ENCODE measurements around the gene STAT6. TPM values are rescaled to one million over a fixed set of nuclear protein-coding genes. Genes with fewer than 3 reads are reported as not detected.

The STAT6 gene
- total and polyA plus RNA-seq, 5 donors = 57.6 to 89.6 (median 82.8) TPM

DNA sequence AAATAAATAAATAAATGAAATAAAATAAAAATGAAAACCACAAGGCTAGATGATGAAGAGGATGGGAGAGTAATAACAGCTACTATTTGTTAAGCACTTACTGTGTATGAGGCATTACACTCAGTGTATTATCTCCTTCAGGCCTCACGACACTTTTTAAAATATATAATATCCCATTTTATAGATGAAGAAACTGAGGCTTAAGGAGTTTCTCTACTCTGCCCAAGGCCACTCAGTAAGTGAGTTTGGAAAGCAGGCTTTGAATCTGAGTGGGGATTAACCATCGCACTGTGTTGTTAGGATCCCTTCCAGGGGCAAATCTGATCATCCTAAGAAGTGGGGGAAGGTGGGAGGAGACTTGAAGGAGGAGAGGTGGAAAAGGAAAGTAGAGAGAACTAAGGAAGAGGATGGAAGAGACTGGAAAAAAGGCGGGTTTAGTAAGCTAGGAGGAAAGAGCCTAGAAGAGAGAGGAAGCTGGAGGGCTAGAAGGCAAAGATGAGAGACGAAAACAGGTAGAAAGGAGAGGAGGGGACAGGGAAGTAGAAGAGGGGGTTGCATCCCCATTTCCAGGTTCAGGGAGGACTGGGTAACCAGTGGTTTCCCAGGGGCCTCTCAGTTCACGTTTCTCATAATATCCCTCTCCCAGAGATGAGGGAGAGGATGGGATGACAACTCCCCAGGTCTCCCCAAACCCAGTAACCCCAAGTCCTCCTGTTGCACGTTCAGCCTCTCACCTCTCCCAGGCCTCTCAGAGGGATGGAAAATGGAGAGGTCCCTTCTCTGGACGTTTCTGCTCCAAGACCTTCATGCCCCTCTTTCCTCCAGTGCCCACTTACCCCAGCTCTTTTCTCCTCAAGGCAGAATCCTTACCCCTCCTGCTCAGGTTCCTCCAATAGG lies 1.7 kb downstream of the STAT6 start:
- peak overlapping the region; percentile 100 for H3K27ac ChIP-seq (ENCODE audit: low read length)
- 54% methylated on average over 7 of the region's 7 CpGs for WGBS
- H3K9me3 ChIP-seq (ENCODE audit: control insufficient read depth, low read length) = no peaks in the 10 kb centered on the region
- H3K27me3 ChIP-seq (ENCODE audit: control insufficient read depth, insufficient read depth) = no peaks in the 10 kb centered on the region
- peak overlapping the region; percentile 56 for H3K4me3 ChIP-seq (ENCODE audit: low read length)
- no peak for ATAC-seq
- intact Hi-C loops (cut with DNase I) = loop anchor here in 1 of 4 donors (10.0 kb wide), 1 partner anchor 95 kb away; the partner anchor contains the start of gene TAC3
- peaks cover 8% of the 10 kb centered on the region for H3K4me1 ChIP-seq (ENCODE audit: control insufficient read depth, insufficient read depth, low read length)
- DNase-seq = no peak

DNA sequence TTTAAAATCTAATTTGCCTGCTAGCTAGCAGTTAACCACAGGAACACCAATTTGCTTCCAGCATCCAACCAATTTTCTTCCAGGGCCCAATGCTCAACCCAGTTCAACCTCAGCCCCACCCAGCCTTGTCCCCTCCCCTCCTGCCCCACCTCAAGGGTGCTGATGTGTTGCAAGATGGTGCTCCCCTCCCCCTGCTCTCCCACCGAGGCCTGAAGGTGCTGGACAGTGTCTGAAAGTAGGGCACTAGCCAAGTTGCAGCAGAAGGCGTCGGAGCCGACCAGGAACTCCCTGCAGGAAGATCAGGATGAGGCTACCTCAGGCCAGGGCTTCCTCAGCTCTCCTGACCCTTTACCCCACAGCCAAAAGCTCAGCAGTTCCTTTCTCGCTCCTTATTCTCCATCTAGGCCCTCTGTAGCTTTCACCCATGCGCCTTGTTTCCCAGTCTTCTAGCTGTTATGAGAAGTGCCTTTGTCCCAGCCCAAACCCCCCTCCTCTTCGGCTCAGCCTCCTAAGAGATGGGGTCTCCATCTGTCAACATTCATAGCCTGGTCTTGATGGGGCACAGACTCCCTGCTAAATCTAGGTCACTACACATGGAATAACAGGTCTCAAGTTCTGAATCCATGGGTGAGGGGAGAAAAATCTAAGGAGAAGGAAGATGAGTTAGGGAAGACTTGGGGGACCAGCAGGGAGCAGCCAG lies 3.6 kb downstream of the STAT6 start:
- 47% methylated on average over 7 of the region's 7 CpGs for WGBS
- Histone ChIP-seq H3K9me3 (ENCODE audit: control insufficient read depth, low read length) (no peaks in the 10 kb centered on the region), H3K27me3 (ENCODE audit: control insufficient read depth, insufficient read depth) (no peaks in the 10 kb centered on the region), H3K27ac (ENCODE audit: low read length) (no peak overlapping the region), H3K4me1 (ENCODE audit: control insufficient read depth, insufficient read depth, low read length) (peaks cover 8% of the 10 kb centered on the region), H3K4me3 (ENCODE audit: low read length) (no peak overlapping the region)
- intact Hi-C loops (cut with DNase I) = no loop called here
- ATAC-seq = no peak
- DNase-seq = peak in 2 of 3 donors; percentile 52 to 56

DNA sequence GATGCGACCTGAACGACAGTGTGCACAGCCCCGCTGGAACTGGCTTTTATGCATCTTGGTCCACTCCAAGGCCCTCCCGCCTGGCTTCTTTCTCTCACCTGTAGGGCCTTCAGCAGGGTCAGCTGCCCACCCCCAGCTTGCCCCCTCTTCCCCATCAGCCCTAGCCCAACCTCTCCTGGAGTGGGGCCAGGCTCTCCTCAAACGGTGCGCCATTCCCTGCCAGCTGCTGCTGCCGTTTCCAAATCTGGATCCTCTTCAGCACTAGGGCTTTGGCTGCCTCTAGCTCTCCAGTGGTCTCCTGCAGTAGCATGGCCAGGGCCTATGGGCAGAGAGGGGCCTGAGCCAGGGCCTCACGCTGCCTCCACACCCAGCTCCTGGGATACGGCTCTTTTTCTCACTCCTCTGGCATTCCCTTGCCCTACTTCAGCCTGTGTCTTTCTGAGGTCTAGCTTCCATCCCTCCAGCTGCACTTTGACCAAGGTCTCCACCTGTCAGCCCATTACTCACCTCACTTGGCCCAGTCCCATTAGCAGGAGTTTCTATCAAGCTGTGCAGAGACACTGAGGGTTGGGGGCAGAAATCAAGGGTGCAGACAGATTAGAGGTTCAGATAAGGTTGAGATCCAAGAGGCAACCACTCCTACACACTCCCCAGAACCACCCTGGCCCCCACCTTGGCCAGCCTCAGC lies 5.0 kb downstream of the STAT6 start:
- DNase-seq (peak in 2 of 3 donors; percentile 57 to 61), ATAC-seq (no peak)
- H3K27ac ChIP-seq (ENCODE audit: low read length) = no peak overlapping the region
- intact Hi-C loops (cut with DNase I) = no loop called here
- WGBS = 72% methylated on average over 9 of the region's 9 CpGs
- no peak overlapping the region for H3K4me3 ChIP-seq (ENCODE audit: low read length)
- H3K27me3 ChIP-seq (ENCODE audit: control insufficient read depth, insufficient read depth) = no peaks in the 10 kb centered on the region
- no peaks in the 10 kb centered on the region for H3K9me3 ChIP-seq (ENCODE audit: control insufficient read depth, low read length)
- H3K4me1 ChIP-seq (ENCODE audit: control insufficient read depth, insufficient read depth, low read length) = peaks cover 8% of the 10 kb centered on the region

DNA sequence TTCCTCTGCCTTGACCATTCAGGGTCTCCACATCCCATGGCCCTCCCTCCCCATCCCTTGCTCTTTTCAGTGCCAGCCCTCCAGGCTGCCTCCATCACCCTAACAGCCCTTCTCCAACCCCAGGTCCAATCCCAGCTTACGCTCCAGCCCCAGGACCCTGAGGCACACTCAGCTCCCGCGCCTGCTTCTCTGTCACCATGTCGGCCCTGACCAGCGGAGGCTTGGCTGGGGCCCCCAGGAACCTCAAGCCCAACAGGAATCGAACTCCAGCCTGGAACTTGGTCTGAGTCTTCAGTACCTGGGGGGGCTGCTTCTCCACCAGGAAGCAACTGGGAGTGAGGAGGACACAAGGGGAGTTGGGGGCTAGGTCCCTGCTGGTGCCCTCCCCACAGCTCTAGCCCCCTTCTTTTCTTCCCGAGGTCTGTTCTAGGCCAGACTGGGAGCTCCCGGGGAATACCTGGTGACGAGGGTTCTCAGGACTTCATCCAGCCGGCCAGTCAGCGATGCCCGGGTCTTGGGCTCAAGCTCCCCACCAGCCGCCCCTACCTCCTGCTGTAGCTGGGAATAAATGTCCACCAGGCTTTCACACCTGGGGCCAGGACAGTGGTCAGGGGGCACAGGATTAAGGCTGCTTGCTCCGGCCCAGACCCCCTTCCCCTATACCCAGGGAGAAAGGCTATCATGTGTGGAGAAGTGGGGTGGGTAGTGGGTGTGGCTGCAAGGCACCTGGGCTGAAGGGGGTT lies 6.0 kb downstream of the STAT6 start:
- no peak for ATAC-seq
- H3K4me1 ChIP-seq (ENCODE audit: control insufficient read depth, insufficient read depth, low read length) = peaks cover 8% of the 10 kb centered on the region
- peak in 2 of 3 donors; percentile 35 to 44 for DNase-seq
- no peaks in the 10 kb centered on the region for H3K9me3 ChIP-seq (ENCODE audit: control insufficient read depth, low read length)
- no peak overlapping the region for H3K27ac ChIP-seq (ENCODE audit: low read length)
- intact Hi-C loops (cut with DNase I) = no loop called here
- H3K4me3 ChIP-seq (ENCODE audit: low read length) = no peak overlapping the region
- H3K27me3 ChIP-seq (ENCODE audit: control insufficient read depth, insufficient read depth) = no peaks in the 10 kb centered on the region
- WGBS = 93% methylated on average over 14 of the region's 14 CpGs

DNA sequence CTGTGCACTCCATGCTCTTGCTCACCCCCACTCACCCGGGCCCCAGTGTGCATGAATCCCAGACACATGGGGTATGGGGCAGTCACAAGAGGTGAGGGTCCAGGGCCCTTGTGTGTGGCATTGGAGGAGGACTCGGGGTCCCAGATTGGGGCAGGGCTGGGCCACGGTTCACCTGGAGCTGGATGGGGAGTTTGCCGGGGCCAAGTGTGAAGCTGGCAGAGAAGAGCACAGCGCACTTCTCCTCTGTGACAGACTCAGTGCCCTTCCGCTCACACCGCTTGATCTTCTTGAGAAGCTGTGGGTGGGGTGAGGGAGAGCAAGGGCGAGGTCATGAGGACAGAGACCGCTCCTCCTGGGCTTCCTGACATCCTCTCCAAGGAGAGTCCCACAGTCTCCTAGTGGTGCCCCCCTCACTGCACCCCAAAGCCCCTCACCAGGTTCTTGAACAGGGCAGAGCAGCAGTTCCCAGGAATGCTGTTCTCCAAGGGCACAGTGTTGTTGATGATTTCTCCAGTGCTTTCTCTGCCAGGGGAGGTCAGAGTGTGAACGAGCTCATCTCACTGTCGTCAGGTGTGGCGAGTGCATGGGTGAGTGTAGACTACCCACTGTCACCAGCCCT lies 6.8 kb downstream of the STAT6 start:
- Histone ChIP-seq H3K4me3 (ENCODE audit: low read length) (no peak overlapping the region), H3K9me3 (ENCODE audit: control insufficient read depth, low read length) (no peaks in the 10 kb centered on the region), H3K4me1 (ENCODE audit: control insufficient read depth, insufficient read depth, low read length) (peaks cover 6% of the 10 kb centered on the region), H3K27ac (ENCODE audit: low read length) (no peak overlapping the region), H3K27me3 (ENCODE audit: control insufficient read depth, insufficient read depth) (no peaks in the 10 kb centered on the region)
- DNase-seq = peak in 1 of 3 donors; percentile 32
- ATAC-seq = no peak
- WGBS = 92% methylated on average over 12 of the region's 12 CpGs
- intact Hi-C loops (cut with DNase I) = no loop called here

DNA sequence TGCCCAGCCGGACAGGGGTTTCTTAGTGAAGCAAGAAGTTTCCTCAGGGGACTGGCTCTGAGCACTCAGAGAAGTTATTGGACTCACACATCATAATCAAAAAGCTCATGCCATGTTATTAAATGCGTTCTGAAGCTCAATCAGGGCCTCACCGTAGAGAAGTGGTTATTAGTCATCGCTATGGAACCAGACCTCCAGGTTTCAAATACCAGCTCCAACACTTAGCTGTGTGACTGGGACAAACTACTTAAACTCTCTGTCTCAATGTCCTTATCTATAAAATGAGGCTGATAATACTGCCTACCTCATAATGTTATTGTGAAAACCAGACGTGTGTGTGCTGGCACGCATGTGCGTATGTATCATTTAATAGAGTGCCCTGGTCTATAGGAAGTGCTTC lies 7.3 kb downstream of the STAT6 start:
- H3K9me3 ChIP-seq (ENCODE audit: control insufficient read depth, low read length) = no peaks in the 10 kb centered on the region
- intact Hi-C loops (cut with DNase I) = no loop called here
- peaks cover 5% of the 10 kb centered on the region for H3K4me1 ChIP-seq (ENCODE audit: control insufficient read depth, insufficient read depth, low read length)
- no peak overlapping the region for H3K27ac ChIP-seq (ENCODE audit: low read length)
- DNase-seq (no peak), ATAC-seq (no peak)
- no peak overlapping the region for H3K4me3 ChIP-seq (ENCODE audit: low read length)
- 88% methylated on average over 7 of the region's 7 CpGs for WGBS
- no peaks in the 10 kb centered on the region for H3K27me3 ChIP-seq (ENCODE audit: control insufficient read depth, insufficient read depth)

DNA sequence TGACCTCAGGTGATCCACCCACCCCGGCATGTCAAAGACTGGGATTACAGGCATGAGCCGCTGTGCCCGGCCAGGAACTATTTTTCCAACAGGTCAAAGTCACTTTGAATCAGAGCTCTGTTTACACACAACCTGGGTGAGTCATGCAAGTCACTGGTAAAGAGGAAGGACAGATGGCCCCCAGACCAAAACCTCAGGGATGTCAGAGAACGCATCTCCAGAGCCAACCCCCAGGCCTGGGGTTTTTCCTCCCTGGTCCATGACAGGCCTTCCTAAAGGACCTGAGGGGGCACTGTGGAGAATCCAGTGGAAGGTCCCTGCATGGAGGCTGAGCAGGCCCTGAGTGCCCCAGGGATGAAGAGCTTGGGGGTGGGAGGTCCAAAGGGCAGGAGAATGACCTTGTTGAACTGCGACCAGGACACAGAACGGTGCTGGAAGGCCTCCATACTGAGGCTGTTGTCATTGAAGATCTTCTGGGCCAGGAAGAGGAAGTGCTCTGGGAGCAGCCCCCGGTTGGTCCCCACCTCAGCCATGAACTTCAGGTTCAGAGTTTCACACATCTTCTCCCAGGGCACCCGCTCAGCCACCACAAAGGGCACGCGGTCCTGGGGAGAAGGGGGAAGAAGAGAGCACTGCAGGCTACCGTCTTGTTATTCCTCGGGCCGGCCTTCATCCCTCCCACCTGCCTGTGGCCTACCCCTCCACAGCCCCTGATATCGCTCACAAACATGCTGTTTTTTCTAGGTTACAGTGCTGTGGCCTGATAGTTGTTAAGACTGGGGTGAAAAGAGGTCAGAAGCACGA lies 9.1 kb downstream of the STAT6 start:
- Histone ChIP-seq H3K27ac (ENCODE audit: low read length) (no peak overlapping the region), H3K27me3 (ENCODE audit: control insufficient read depth, insufficient read depth) (no peaks in the 10 kb centered on the region), H3K4me3 (ENCODE audit: low read length) (no peak overlapping the region), H3K4me1 (ENCODE audit: control insufficient read depth, insufficient read depth, low read length) (no peaks in the 10 kb centered on the region), H3K9me3 (ENCODE audit: control insufficient read depth, low read length) (no peaks in the 10 kb centered on the region)
- DNase-seq (peak in 2 of 3 donors; percentile 42 to 50), ATAC-seq (no peak)
- intact Hi-C loops (cut with DNase I) = no loop called here
- WGBS = 68% methylated on average over 15 of the region's 15 CpGs

DNA sequence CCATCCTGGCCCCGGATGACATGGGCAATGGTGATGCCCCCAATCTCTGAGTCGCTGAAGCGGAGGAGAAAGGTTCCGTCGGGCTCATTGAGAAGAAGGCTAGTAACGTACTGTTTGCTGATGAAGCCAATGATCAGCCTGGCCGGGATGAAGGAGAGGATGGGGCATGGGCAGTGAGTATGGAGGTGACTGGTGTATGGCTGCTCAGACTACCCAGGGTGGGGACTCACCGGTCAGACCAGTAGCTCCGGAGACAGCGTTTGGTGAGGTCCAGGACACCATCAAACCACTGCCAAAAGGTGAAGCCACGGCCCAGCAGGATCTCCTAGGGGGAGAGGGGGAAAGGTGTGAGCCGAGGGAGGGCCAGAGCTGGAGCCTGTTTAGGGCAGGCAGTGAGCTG lies 11.4 kb downstream of the STAT6 start:
- intact Hi-C loops (cut with DNase I) = no loop called here

DNA sequence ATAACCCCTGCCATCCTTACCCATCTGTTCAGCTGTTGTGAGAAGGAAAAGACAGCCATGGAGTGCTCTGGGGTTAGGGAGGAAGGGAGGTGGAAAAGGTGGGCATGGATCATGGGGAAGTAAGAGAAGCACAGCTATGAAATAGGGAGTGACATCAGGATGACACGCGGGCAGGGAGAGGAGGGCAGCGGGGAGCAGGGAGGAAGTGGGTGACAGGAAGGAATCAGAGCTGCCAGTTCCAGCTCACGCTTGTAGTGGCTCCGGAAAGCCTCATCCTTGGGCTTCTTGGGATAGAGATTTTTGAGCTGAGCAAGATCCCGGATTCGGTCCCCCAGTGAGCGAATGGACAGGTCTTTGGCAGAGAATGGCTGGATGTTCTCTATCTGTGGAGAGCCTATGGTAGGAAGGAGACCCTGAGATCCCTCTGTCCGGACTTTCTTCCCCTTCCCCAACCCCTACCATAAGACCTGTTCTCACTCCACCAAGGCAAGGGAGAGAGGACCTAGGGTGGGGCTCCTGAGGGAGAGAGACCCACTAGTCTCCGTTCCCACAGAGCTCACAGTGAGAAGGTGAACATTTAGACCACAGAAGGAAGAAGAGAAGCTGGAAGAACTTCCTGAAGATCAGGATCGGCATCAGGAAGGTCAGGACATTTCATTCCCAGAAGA lies 12.0 kb downstream of the STAT6 start:
- intact Hi-C loops (cut with DNase I) = no loop called here
- Histone ChIP-seq H3K4me3 (ENCODE audit: low read length) (no peak overlapping the region), H3K4me1 (ENCODE audit: control insufficient read depth, insufficient read depth, low read length) (no peaks in the 10 kb centered on the region), H3K9me3 (ENCODE audit: control insufficient read depth, low read length) (no peaks in the 10 kb centered on the region), H3K27me3 (ENCODE audit: control insufficient read depth, insufficient read depth) (no peaks in the 10 kb centered on the region), H3K27ac (ENCODE audit: low read length) (no peak overlapping the region)
- ATAC-seq = no peak
- DNase-seq = no peak
- WGBS = 72% methylated on average over 11 of the region's 11 CpGs

More for the DNA sequence above, 11.4 kb downstream of the STAT6 start:
- WGBS = 75% methylated on average over 12 of the region's 12 CpGs
- H3K27ac ChIP-seq (ENCODE audit: low read length) = no peak overlapping the region
- H3K27me3 ChIP-seq (ENCODE audit: control insufficient read depth, insufficient read depth) = no peaks in the 10 kb centered on the region
- no peak overlapping the region for H3K4me3 ChIP-seq (ENCODE audit: low read length)
- no peak for ATAC-seq
- H3K9me3 ChIP-seq (ENCODE audit: control insufficient read depth, low read length) = no peaks in the 10 kb centered on the region
- DNase-seq = peak in 2 of 3 donors; percentile 21 to 38
- H3K4me1 ChIP-seq (ENCODE audit: control insufficient read depth, insufficient read depth, low read length) = no peaks in the 10 kb centered on the region

Measured in right cardiac atrium (tissue), 5 donors.